Measurements from ENCODE around the gene ARFGEF3.
"Not testable (repeated sequence)": the region's sequence is repeated elsewhere in the genome, so short reads cannot be mapped to it uniquely, and the experiment has no call there.

Gene ARFGEF3

DNA sequence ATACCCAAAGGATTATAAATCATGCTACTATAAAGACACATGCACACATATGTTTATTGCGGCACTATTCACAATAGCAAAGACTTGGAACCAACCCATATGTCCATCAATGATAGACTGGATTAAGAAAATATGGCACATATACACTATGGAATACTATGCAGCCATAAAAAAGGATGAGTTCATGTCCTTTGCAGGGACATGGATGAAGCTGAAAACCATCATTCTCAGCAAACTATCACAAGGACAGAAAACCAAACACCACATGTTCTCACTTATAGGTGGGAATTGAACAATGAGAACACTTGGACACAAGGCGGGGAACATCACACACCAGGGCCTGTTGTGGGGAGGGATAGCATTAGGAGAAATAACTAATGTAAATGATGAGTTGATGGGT lies 50.8 kb downstream of the ARFGEF3 start:
- DNase-seq (ENCODE audit: low read depth, low spot score) = not testable (repeated sequence)

DNA sequence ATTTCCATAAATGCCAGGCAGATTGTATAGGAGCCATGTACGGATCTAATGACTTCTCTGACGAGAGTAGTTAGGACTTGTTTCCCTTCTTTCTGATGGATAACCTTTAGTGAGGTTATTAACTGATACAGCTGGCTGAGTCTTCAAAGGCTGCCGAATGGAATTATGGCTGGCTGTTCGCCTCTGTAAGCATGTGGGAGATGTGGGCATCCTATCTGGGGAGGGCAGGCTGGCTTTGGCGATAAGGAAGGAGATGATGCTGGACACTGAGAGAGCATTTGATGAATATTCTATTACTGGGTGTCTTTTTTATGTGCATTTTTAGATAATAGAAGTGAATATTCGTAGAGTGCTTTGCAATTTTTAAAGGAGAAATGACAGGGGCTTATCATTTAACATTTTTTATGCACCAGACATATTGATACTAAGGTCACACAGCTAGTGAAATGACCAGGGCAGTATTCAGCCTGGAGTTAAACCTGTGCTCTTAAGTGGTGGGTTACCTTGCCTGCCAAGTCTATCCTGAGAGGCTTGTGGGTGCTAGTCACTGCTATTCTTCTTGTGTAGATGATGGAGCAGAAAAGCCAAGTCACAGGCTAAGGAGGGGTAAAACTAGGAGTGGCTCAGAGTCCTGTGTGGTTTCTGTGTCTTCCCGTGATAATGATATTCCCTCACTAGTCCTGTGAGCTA lies 53.5 kb downstream of the ARFGEF3 start:
- DNase-seq (ENCODE audit: low read depth, low spot score) = no peak

DNA sequence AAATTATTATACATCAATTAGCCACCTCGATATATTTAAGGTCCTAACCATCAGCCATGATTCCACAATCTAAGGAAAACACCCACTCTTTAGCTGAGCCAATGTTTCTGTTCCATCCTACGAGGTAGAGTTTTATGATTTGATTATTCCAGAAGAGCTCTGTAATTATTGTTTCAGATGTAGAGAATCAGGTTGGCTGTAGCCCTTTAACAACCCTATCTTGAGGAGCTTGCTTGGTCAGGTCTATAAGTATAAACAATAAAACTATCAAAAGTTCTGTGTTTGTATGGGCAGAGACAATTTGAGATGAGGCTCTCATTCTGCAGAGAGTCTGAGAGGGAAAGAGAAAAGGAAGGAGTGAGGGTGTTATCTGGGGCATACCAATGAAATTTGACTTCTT lies 56.7 kb downstream of the ARFGEF3 start, which contains the start of gene PBOV1:
Gene PBOV1 (minus strand): TSS at position 43 of the 400 bp plus-strand sequence. CDS start 96 bp downstream, outside the sequence.
- no peak for DNase-seq (ENCODE audit: low read depth, low spot score)

DNA sequence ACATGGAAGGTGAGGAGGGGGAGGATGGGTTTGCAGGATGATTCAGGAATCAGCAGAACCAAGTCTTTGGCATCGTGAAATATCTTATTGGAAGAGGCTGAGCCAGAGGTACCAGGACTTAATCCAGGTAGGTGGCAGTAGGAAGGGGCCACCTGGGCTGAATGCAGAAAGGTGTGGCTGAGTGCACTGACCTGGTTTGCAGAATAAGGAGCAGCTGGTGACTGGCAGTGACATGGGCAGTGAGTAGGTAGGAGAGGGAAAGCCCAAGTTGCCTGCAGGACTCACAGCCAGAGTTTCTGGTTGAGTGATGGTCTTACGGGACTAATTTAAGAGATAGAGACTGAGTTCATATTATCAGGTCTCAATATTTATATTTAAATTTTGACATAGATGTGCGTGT lies 57.7 kb downstream of the ARFGEF3 start:
- DNase-seq (ENCODE audit: low read depth, low spot score) = no peak

DNA sequence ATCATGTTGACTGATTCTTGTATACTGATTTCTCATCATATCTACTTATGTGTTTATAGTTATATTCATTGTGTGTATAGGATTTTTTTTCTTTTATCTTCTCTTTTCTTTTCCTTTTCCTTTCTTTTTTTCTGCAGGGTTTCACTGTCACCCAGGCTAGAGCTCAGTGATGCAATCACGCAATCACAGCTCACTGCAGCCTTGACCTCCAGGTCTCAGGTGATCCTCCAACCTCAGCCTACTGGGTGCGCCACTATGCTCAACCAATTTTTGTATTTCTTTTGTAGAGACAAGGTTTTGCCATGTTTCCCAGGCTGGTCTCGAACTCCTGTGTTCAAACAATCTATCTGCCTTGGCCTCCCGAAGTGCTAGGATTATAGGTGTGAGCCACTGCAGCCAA lies 58.2 kb downstream of the ARFGEF3 start:
- DNase-seq (ENCODE audit: low read depth, low spot score) = no peak

DNA sequence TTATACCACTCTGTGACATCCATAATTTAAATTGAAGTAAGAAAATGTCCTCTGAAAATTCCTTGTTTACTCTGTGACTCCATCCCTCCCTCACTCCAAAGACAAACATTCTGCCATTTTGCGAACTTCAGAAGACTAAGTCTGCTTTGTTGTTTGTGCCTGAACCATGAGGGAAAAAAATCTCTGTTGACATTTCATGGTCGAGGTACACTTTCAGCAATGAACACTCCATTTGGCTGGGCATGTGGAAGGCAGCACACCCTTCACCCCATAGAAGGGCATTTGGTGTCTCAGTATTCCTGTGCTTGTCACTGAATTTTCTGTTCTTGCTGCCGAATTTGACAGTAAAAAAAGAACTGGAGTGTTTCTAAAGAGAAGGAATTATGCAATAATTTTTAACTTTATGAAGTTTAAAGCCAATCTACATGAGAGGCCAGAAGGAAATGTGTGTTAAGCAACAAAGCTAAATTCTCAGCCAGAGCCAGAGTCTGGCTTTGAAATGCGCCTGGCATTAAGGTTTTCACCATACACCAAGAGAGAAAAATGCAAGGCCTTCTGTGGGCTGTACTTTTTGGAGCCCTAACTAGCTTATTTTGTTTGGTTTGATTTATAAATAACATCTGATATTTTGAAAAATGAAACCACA lies 61.3 kb downstream of the ARFGEF3 start:
- no peak for DNase-seq (ENCODE audit: low read depth, low spot score)

DNA sequence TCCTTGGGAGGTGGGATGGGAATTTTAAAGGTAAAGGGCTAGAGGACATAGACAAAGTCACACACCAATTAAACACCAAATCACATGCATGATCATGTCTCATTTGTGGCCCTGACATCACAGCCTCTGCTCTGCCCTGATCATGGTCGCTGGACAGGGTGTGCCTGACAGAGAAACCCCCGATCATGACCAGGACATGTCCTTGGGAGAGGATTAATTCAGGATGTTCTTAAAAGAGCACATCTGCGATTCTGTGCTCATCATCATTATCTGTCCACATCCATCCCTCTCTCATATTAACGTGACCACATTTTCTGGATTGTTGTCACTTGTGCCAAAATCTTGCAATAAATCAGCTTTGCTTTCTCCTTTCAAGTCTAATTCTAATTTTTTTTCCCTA lies 64.2 kb downstream of the ARFGEF3 start:
- DNase-seq (ENCODE audit: low read depth, low spot score) = no peak

DNA sequence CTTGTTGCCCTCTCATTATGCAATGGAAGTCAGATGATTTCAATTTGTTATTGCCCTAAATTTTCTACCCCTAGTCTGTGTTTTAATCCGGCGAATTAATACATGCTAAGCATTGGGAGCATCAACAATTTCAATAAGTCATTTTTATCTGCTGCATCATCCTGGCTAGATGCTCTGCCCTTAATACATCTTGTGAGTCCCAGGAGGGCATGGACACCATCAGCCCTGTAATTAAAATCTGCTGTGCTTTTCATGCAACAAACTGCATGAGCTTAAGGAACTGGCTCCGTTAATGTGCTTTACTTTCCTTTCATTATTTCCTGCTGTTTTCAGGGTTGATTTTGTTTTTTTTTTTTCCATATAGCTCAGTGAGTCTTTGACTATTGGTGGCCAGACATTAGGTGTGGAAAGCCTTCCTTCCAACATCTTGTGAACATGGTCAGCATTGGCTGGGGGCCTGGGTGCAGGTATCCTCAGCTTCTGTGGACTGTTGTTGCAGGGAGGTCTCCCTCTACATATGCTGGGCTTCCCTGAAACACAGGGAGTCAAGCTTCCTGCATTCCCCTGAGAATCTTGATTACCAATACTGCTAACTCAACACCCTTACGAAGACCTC lies 65.1 kb downstream of the ARFGEF3 start:
- no peak for DNase-seq (ENCODE audit: low read depth, low spot score)

DNA sequence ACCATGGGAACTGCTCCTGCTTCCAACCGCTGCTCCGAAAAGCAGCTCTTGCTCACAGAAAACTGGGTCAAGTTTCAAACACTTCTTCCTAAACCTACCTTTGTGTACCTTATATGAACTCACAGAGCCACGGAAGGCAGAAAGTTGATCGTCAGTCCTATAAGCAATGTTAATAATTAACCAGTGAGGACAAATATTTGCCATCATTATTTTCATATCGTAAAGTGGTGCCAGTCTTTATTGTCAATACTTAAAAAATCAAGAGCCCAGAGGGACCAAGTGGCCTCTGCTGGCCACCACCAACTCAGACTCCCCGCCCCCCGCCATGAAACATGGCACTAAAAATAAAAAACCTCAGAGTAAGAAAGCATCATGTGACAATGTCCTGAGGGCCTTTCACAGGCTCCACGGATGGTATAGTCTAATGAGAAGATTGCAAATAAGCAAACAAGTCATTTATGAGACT lies 65.6 kb downstream of the ARFGEF3 start:
- DNase-seq (ENCODE audit: low read depth, low spot score) = no peak

DNA sequence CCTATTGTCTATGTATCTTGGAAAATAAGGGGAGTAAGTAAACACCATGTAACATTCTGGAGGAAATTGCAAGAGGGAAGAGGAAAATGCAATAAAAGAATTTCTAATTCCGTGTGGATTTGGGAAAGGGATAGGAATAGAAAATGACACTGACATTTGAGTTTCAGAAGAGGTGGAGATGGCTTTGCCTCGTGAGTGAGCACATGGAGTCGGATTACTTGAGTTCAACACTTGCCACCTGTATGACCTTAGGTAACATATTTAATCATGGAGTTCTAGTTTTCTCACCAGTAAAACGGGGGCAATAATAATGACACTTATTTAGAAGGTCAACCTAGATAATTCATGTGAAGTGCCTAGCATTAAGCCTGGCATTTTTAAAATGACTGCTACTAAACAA lies 67.3 kb downstream of the ARFGEF3 start:
- DNase-seq (ENCODE audit: low read depth, low spot score) = no peak

DNA sequence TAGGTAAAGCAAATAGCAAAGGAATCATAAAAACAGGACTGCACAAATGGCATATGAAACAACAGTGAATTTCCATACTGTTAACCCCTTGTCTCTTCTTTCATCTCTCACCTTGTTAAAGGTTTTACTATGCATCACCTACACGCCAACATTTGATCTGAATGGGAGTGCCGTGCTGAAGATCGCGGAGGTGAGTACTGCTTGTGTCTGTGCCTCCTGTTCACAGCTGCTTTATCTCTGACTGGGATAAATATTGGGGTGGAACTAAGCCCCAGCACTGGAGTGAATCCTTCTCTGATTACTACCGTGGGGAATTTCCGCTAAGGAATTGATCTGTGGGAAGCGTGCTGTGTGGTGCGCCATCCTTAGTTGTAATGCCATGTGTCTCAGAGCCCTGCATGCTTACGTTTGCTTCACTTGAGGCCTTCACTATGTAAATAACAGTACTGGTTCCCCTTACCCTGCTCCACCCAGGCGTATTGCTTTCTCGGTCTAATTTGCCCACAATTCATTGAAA lies 68.0 kb downstream of the ARFGEF3 start:
- DNase-seq (ENCODE audit: low read depth, low spot score) = no peak

DNA sequence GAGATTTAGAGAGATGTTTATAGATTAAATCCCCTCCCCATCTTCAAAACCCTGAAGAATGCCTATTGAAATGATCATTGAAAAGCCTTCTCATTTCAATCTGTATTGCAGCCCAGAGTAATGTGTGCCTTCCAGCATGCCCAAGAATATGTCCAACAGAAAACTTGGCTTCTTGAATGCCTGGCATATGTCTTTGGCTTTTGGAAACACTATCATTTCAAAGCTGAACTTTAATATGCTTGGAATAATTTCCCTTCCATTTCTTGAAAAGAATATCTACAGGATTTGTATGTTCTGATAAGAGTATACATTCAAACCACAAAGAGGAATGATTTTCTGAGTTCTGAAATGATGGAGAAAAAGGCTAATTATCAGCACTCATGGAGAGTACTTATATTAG lies 68.5 kb downstream of the ARFGEF3 start:
- DNase-seq (ENCODE audit: low read depth, low spot score) = no peak

DNA sequence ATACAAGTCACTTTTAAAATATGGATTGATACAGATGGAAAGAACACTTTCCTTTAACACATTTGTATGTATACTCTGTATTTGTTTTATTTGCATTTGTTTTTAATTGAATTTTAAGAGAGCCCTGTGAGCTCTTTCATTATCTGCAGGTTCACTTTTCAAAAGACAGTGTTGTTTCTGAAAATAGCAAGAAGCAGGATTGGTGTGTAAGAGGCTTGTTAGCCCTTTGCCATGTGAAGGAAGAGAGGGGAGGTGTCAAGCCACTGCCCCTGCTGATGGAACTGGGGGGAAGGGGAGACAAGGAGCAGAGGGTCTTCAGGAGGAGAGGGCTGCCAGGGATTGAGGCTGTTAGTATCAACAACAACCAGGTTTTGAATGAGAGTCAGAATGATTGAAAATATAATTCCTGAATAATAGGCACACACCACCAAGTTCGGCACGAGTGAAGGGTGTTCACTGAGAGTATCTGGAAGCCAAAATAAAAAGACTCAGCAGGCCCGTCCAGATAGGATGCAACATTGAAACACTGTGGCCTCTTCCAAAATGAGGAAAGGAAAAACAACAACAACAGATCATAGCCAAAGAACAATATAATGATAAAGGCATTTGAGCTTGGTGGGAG lies 69.1 kb downstream of the ARFGEF3 start:
- no peak for DNase-seq (ENCODE audit: low read depth, low spot score)

DNA sequence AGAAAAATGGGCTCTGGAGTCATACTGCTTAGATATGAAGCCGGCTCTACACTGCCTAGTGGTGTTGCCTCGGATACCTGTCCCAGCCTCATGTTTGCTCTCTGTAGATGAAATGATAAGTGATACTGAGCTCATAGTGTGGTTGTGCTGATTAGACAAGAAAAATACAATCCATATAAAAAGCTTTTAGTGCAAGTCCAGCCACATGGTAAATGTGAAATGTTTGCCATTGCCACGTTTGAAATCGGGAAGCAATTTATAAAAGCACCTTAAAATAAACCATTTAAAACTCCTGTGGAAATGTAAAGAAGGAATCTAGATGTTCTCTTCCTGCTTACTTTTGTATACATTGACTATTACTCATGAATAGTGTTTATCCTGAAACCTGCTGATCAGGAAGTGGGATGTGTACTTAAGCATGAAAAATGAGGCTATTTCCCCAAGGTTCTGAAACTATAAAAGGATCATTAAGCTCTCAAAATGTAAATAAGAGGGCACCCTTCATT lies 69.7 kb downstream of the ARFGEF3 start:
- DNase-seq (ENCODE audit: low read depth, low spot score) = no peak

DNA sequence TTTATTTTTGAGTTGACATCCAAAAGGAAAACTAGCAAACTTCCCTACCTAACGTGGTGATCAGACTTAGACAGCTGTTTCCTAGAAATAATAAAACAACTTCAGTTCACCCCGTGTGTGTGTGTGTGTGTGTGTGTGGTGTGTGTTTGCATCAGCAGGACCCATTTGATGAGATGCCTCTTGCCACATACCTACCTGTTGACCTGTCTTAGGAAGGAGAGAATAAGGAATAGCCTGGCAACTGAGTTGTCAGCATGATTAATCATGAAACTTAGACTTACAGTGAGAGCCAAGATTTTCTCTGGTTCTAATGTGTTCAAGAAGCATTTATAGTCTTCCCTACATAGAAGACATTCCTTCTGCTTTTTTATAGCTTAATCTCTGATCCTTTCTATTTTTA lies 72.6 kb downstream of the ARFGEF3 start:
- no peak for DNase-seq (ENCODE audit: low read depth, low spot score)

DNA sequence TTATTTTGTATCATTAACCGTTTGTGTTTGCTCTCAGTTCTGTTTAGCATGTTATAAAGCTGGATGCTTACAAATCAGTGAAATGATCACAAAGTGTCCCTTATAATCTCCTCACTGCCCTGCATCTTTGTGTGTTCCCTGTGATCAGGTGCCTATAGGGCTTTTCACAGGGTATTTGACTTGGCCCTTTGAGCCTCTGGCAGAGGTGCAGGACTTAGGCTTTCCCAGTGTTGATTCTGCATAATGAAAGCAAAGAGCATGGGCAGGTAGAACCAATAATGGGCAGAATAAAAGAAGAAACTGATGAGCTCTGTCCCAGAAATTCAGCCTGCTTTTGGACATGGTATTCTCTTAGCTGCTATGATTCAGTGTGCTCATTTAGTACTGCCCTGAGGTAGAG lies 73.5 kb downstream of the ARFGEF3 start:
- no peak for DNase-seq (ENCODE audit: low read depth, low spot score)

DNA sequence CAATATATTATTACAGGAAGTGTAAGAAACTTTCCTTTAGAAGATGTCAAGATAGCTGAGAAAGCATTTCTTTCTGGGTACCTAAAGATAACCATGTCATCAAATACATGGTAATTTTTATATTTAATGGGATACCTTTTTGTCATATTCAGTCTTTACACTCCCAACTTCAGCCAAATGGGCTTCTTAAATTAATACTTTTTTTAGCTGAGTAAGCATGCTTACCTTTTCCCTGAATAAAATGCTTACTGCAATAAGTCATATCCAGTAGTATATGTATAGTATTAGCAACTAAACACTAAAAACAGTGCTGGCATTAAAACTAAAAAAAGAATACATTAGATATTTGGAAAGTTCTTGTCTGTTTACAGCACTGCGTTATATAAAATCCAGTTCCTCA lies 74.0 kb downstream of the ARFGEF3 start:
- DNase-seq (ENCODE audit: low read depth, low spot score) = no peak

DNA sequence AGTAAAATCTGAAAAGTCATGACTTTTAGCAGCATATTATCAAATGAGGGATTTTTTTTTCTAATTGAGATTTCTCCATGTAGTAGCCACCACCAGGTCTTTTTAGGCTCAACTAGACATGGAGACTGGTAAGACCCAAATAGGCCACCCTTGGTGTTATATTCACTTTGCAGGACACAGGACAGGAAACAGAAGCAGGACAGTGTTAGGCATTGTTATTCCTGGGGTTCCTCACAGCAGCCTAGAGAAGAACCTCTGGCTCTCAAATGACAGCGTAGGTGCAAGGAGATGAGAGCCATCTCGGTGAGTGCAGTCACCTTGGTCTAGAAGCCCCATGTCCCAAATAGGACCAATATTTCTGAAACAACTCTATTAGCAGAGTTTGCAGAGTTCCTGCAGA lies 75.7 kb downstream of the ARFGEF3 start:
- no peak for DNase-seq (ENCODE audit: low read depth, low spot score)

DNA sequence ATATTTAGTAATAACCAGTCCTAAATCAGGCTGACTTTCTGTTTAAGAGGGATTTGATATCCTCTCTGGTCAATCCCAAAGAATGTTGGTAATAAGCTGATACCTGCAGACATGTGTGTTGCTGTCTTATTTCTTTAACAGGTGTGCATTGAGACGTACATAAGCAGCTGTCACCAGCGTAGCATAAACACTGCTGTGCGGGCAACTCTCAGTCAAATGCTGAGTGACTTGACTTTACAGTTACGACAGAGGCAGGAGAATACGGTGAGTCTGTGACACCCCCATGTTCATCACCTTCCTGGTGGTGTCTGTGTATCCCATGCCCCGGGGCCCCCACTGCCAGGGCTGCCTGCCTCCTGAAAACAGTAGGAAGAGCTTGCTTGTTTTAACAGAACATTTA lies 76.6 kb downstream of the ARFGEF3 start:
- no peak for DNase-seq (ENCODE audit: low read depth, low spot score)

DNA sequence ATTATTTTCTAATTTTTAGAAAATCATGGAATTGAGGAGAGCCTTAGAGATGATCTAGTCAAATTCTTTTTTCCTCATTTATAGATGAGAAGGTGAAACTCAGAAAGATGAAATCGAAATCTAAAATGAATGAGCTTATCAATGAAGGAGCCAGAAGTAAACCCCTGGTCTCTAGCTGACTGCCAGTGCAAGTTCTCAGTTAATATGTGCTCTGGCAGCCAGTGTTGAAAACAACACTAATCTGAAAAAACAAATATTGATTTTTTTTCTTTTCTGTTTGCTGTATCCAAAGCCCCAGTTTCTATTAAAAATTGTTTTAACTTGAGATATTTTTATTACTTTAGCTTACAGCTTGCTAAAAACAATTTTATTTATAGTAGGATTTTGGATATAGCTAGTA lies 78.0 kb downstream of the ARFGEF3 start:
- no peak for DNase-seq (ENCODE audit: low read depth, low spot score)

DNA sequence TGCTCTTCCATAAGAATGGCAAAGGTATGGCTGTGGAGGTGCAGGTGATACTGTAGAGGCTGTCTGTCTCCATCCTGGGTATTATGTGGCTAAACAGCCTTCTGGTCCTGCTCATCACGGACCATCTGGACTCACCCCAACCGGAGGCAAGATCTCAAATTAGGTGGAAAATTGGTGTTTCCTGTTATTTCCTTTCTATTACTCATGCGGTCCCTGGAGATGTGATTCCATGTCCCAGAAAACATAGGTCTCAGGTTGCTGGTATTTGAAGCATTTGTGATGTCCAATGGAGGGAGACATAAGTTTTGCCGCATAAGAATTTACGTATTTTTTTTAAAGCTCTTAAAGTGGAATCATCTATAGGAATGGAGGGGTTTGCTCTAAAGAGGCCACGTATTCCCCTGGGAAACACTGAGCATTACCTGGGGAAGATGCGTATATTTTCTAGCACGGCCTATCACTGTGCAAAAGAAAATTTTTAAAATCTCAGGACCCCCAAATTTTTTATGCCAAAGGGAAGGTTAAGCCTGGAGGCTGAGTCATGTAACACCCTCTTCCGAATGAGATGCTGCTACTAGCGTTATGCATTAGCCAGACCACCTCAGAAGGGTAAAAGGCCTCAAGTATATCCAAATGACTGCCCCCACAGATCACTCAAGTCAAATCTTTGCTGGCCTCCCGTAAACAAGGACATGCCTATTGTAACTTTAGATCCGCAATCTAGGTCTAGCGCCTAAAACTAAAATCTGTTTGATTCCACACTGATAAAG lies 78.9 kb downstream of the ARFGEF3 start:
- no peak for DNase-seq (ENCODE audit: low read depth, low spot score)
